A673 (cell line): ENCODE results near the gene ZNF627. TPM values are rescaled to one million over a fixed set of nuclear protein-coding genes. Genes with fewer than 3 reads are reported as not detected.

ENCODE experiments used
- BruUV-seq: library from RNA; stranded (reverse); fragments of 400-500 nt; replicated peaks from 2 replicates; lab custom pipeline; 2021; lab: Mats Ljungman, UMichigan
- CTCF ChIA-PET: fragments of 300-600 bp; sonication (Branson Sonifier 250); formaldehyde crosslinking; loops from one replicate; lab custom pipeline; 2022; ENCODE audit warnings: antibody characterized with exemption; lab: Charles Lee
- POLR2A ChIA-PET: fragments of 300-600 bp; sonication (Branson Sonifier 250); formaldehyde crosslinking; loops from one replicate; lab custom pipeline; 2022; ENCODE audit warnings: antibody characterized with exemption; ENCODE audit not compliant: low non-redundant PET; lab: Charles Lee
- DNase-seq: peaks from one replicate; pipeline ENCODE4 v3.0.0-alpha.2; 2015; ENCODE audit warnings: low spot score
- H3K27ac ChIP-seq: fragments of 200-600 bp; sonication (generic); 2 replicates; pipeline ENCODE4 v1.5.1; 2016; ENCODE audit warnings: mixed run types, low read depth, mild to moderate bottlenecking, mixed read lengths, antibody characterized with exemption, low read length; ENCODE audit not compliant: poor library complexity, severe bottlenecking
- H3K27me3 ChIP-seq: fragments of 200-600 bp; sonication (generic); replicated peaks from 2 replicates; pipeline ENCODE4 v1.6.1; 2017; ENCODE audit warnings: mixed run types, low read depth, mild to moderate bottlenecking, mixed read lengths, antibody characterized with exemption, low read length; ENCODE audit not compliant: insufficient read depth, poor library complexity
- H3K36me3 ChIP-seq: fragments of 200-600 bp; sonication (generic); 2 replicates; pipeline ENCODE4 v1.6.1; 2016; ENCODE audit warnings: mixed run types, mild to moderate bottlenecking, mixed read lengths, antibody characterized with exemption, low read length; ENCODE audit not compliant: insufficient read depth, poor library complexity, severe bottlenecking
- H3K4me1 ChIP-seq: fragments of 200-600 bp; sonication (generic); 2 replicates; pipeline ENCODE4 v1.6.1; 2017; ENCODE audit warnings: mixed run types, mild to moderate bottlenecking, mixed read lengths, antibody characterized with exemption, low read length; ENCODE audit not compliant: insufficient read depth, poor library complexity, severe bottlenecking
- H3K4me3 ChIP-seq: fragments of 200-600 bp; sonication (generic); 2 replicates; pipeline ENCODE4 v1.5.1; 2016; ENCODE audit warnings: low read depth, mixed run types, mild to moderate bottlenecking, mixed read lengths, low read length; ENCODE audit not compliant: poor library complexity, severe bottlenecking
- H3K9me3 ChIP-seq: fragments of 200-600 bp; sonication (generic); 2 replicates; pipeline ENCODE4 v1.6.1; 2016; ENCODE audit warnings: mixed run types, low read depth, mild to moderate bottlenecking, mixed read lengths, antibody characterized with exemption, low read length; ENCODE audit not compliant: poor library complexity, severe bottlenecking
- CTCF ChIP-seq: fragments of 300-800, 200-600 bp; sonication (generic); conservative IDR thresholded peaks from 2 replicates; pipeline ENCODE4 v1.5.1; 2017; ENCODE audit warnings: low read depth, mild to moderate bottlenecking, antibody characterized with exemption, low read length, moderate library complexity, mixed read lengths
- EZH2 ChIP-seq: fragments of 200-600 bp; sonication (generic); IDR thresholded peaks from 2 replicates; pipeline ENCODE4 v1.6.1; 2017; ENCODE audit warnings: borderline replicate concordance, low read depth, mild to moderate bottlenecking, mixed read lengths, antibody characterized with exemption, low read length; ENCODE audit not compliant: poor library complexity, severe bottlenecking
- intact Hi-C: fragments of 100-400 bp; cut with micrococcal nuclease; formaldehyde crosslinking; loops from one replicate; pipeline ENCODE4 v1.10.0; 2022; ENCODE audit not compliant: unreplicated experiment
- total RNA-seq: library from RNA; stranded (reverse); gene quantifications from 2 replicates; pipeline ENCODE4 v1.2.3, GENCODE V29; 2021

ZNF627 gene
- total RNA-seq, 1 experiment from 2014 or later: 13.9 TPM

- intact Hi-C loops: no loop called here
- peaks cover 21% of the 10 kb centered on the region for H3K36me3 ChIP-seq
- no peaks in the 10 kb centered on the region for H3K27me3 ChIP-seq
- no peak for DNase-seq
- no peaks in the 10 kb centered on the region for H3K9me3 ChIP-seq
- TF ChIP-seq CTCF (no peak), EZH2 (no peak)
- CTCF ChIA-PET: no interaction called here
- no peak overlapping the region for H3K4me3 ChIP-seq
- POLR2A ChIA-PET: no interaction called here
- H3K4me1 ChIP-seq: peaks cover 2% of the 10 kb centered on the region
- H3K27ac ChIP-seq: no peak overlapping the region
- no TSS peak for BruUV-seq
Measured at GRCh38 chr19:11552666-11553372, 44.5 kb upstream of the ZNF627 start.

GRCh38 chr19:11554160-11554559 is 43.1 kb upstream of the ZNF627 start:
- H3K4me1 ChIP-seq: peaks cover 6% of the 10 kb centered on the region
- ChIA-PET POLR2A (no interaction called here), CTCF (no interaction called here)
- TF ChIP-seq EZH2 (no peak), CTCF (no peak)
- no peak for DNase-seq
- no TSS peak for BruUV-seq
- H3K4me3 ChIP-seq: no peak overlapping the region
- H3K27ac ChIP-seq: no peak overlapping the region
- intact Hi-C loops: no loop called here
- H3K9me3 ChIP-seq: no peaks in the 10 kb centered on the region
- H3K27me3 ChIP-seq: no peaks in the 10 kb centered on the region
- H3K36me3 ChIP-seq: peaks cover 21% of the 10 kb centered on the region

DNA sequence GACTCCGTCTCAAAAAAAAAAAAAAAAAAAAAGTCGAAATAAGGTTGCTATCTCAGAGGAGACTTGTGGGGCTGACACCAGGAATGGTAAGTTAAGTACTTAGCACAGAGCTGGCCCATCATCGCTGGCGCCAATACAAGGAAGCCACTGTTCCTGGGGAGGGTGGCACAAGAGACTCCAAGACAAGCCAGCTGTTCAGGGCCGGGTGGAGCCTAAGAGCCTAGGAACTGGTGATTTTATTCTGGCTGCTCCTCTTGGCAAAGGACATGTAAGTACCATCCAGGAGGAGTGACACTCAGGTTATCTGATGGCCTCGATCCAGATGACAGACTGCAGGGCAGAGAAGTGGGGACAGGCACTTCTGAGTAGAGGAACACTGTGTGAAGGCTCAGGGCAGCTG is 42.0 kb upstream of the ZNF627 start:
- no peak overlapping the region for H3K4me3 ChIP-seq
- peaks cover 21% of the 10 kb centered on the region for H3K36me3 ChIP-seq
- no peaks in the 10 kb centered on the region for H3K9me3 ChIP-seq
- H3K27ac ChIP-seq: no peak overlapping the region
- peaks cover 10% of the 10 kb centered on the region for H3K4me1 ChIP-seq
- H3K27me3 ChIP-seq: no peaks in the 10 kb centered on the region
- no peak for TF ChIP-seq EZH2
- no peak for TF ChIP-seq CTCF
- BruUV-seq: no TSS peak
- ChIA-PET POLR2A (no interaction called here), CTCF (no interaction called here)
- DNase-seq: no peak
- intact Hi-C loops: no loop called here
